NCI-H2196 treated with DMSO at 0.1 percent for 48 hours (cell line): ENCODE results near the gene SARS1.
A peak's percentile ranks its signal among the peaks of the same experiment; 100 is the strongest.
"Not testable (repeated sequence)": the region's sequence is repeated elsewhere in the genome, so short reads cannot be mapped to it uniquely, and the experiment has no call there.

Experiments
- DNase-seq: peaks from one replicate; lab custom pipeline; 2025; ENCODE audit not compliant: unreplicated experiment; lab: John Stamatoyannopoulos, UW

The SARS1 gene, protein sequence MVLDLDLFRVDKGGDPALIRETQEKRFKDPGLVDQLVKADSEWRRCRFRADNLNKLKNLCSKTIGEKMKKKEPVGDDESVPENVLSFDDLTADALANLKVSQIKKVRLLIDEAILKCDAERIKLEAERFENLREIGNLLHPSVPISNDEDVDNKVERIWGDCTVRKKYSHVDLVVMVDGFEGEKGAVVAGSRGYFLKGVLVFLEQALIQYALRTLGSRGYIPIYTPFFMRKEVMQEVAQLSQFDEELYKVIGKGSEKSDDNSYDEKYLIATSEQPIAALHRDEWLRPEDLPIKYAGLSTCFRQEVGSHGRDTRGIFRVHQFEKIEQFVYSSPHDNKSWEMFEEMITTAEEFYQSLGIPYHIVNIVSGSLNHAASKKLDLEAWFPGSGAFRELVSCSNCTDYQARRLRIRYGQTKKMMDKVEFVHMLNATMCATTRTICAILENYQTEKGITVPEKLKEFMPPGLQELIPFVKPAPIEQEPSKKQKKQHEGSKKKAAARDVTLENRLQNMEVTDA

DNA sequence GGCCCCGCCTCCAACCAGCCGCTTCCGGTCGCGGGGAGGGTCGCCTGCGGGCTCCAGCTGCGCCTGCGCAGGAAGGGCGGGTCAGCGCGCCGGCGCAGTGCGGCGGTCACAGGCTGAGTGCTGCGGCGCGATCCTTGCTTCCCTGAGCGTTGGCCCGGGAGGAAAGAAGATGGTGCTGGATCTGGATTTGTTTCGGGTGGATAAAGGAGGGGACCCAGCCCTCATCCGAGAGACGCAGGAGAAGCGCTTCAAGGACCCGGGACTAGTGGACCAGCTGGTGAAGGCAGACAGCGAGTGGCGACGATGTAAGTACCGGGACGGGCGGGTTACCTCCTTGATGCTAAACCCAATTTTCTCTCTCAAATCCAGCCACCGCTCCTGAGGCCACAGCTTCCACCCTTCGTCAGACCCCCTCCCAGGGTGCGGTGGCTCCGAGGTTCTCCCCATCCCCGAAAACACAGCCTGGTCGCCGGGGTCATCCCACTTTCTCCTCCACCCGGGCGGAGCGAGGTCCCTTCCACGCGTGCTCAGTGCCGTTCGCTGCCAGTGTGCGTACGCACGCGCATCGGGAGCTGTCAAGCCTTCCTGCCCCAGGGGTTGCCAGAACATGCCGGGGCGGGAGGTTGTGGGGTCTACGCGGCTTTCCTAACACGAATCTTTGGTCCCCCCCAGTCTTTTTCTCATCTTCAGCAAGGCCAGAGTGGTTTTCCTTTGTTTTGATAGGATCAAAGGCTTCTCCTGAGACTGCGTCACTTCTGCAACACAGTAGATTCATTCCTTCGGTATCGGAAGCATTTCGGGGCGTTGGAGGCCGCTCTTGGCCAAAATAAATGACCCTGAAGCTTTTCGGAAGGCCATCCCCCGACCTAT is at the start of gene SARS1:
Gene SARS1, plus strand, starts transcription at position 95 of the 870 bp plus-strand sequence. Its CDS starts 75 bp downstream, at position 170.
- DNase-seq = peak; percentile 74

DNA sequence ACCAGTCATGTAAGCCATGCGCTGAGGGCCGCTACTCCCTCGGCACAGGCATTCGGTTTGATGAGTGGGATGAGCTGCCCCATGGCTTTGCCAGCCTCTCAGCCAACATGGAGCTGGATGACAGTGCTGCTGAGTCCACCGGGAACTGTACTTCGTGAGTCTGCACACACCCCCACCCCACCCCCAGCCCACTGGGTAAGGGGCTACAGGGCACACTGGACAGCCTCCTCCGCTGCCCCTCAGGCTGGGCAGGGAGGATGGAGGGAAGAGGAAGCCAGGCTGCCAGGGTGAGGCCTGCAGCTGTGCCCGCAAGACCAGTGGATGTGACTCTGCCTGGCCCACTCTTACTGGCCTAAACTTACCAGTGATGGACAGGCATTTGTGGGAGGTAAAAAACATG is 49.2 kb upstream of the SARS1 start:
- DNase-seq = no peak

DNA sequence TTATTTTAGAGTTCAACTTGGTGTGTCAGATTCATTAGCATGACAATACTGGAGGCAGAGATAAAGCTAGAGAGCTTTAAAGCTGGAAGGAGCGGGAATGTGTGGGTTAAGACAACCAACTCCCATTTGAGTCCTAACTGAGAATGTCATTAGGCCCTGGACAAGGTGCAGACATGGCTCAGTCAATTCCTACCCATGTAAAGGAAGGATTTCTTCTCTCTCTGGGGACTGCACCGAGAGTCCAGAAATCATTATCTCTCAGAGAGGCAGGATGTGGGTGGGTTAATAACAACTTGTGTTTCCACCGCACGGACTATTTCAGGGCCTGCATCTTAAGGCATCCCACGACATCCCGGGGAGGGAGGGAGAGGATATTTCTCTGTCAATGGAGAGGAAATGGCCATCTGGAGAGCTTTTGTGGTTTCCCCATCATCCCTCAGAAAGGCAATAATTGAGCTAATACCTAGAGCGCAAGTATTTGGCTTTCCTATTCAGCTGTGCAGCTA is 46.7 kb upstream of the SARS1 start:
- DNase-seq = no peak

DNA sequence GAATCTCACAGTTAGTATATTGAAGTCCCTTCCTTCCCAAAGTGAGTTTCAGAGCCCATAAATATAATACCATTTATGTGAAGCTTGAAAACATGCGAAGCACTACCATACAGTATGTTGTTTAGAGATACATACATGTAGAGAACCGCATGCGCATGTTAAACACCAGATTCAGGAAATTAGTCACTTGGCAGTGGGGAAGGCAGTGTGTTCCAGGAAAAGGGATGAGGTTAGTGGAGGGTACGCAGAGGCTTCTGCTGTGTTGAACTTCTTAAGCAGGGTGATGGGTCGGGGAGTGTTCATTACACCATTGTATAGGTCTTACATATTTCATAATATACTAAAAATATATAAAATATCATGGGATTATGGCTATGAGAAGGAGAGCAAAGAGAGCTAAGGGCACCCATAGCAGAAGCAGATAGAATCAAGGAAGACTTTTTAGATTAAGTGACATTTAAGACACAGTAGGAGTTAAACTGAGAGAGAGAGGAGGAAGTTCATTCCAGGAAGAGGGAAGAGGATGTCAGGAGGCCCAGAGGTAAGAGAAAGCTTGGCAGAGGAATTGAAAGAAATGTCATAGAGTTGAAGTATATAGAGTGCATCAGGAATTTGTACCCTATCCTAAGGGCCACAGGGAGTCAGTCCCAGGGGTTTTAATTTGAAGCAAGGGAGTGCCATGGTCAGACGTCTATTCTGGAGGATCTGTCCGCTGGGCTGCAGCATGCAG is 43.5 kb upstream of the SARS1 start:
- no peak for DNase-seq

DNA sequence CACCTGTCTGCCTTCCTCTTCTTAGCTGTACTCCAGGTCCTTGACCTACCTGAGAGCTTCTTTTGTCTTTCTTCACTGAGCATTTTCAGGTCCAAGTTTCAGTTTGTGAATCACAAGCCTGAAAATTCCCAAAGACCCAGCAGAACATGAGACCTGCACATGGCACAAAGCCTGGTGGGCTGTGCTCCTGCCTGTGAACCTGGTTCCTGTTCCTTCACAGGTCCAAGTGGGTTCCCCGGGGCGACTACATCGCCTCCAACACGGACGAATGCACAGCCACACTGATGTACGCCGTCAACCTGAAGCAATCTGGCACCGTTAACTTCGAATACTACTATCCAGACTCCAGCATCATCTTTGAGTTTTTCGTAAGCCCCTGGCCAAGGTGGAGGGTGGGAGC is 42.1 kb upstream of the SARS1 start:
- DNase-seq = no peak

DNA sequence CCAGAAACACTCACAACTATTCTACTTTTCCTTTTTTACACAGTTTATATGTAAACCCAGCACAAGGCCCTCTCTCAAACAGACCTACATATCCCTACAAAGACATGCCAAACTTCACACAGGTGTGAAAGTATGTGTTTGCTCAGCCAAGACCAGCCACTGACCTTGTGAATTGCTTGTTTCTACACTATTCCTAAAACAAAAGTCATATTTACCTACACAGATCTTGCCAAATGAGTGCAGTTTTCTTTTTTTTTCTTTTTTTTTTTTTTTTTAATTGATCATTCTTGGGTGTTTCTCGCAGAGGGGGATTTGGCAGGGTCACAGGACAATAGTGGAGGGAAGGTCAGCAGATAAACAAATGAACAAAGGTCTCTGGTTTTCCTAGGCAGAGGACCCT is 37.4 kb upstream of the SARS1 start:
- DNase-seq = not testable (repeated sequence)

DNA sequence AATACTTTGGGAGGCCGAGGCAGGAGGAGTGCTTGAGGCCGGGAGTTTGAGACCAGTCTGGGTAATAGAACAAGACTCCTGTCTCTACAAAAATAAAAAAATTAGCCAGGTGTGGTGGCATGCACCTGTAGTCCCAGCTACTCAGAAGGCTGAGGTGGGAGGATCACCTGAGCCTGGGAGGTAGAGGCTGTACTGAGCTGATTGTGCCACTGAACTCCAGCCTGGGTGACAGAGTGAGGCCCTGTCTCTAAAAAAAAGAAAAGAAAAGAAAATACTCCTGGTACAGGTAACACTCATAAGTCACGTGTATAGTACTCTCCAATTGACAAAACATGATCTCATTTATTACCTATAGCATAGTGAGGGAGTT is 33.0 kb upstream of the SARS1 start:
- DNase-seq = not testable (repeated sequence)

DNA sequence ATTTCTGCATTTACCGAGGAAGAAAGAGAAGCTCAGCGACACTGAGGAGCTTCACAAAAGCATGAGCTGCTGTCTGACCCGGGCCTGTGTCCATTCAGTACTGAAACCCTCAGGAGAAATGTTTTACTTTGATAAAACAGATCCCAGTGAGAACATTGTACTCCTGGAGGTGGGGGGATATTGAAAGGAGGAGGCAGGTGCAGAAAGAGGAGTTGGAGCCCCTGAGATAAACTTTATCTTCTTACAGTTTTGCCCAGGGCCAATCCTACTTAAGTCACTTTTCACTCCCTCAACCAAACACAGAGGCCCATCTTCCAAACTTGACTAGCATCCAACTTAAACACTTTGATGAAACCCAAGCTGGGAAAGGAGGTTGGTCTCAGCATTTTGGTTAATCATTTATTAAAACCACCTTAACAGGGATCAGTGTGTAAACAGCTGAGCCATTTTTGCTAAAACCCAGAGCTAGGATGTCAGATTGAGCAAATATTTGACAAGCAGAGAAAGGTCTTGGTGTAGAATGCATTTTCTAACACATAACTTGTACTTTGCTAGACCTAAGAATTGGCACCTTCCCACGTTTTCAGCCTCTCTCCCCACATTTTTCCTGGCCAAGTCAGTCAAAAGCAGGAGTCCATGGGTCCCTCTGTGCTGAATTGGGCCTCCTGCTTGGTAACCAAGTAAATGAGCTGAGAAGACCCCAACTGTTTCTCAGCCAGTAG is 32.5 kb upstream of the SARS1 start:
- peak; percentile 31 for DNase-seq

DNA sequence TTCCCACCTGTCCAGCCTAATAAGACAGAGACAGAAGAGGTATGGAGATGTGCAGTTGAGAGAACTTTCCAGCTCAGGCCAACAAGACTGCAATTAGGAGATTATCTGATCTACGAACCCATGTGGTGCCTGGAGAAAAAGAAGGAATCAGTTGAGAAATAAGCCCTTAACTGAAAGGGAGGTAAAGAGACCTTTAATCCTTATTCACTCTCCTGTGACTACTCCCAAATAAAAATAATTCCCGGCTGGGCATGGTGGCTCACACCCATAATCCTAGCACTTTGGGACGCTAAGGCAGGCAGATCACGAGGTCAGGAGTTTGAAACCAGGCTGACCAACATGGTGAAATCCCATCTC is 31.9 kb upstream of the SARS1 start:
- no peak for DNase-seq

DNA sequence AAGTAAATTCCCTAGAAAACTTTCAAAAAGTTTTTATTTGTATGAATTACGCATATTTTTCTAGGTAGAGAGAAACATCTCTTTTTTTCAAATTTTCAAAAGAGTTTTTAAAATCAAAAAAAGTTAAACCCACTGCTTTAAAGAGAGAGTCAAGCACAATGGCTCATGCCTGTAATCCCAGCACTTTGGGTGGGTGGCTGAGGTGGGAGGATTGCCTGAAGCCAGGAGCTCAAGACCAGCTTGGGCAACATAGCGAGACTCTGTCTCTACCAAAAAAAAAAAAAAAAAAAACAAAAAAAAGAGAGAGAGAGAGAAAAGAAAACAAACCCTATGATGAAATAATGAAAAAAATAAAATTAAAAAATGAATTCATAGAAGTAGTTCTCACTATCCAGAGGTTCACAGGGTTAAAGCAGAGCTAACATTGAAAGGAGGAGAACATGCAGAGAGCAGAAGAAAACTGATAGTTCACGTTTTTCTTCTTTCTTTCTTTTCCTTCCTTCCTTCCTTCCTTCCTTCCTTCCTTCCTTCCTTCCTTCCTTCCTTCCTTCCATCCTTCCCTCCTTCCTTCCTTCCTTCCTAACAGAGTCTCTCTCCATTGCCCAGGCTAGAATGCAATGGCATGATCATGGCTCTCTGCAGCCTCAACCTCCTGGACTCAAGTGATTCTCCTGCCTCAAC is 30.5 kb upstream of the SARS1 start:
- DNase-seq = no peak

DNA sequence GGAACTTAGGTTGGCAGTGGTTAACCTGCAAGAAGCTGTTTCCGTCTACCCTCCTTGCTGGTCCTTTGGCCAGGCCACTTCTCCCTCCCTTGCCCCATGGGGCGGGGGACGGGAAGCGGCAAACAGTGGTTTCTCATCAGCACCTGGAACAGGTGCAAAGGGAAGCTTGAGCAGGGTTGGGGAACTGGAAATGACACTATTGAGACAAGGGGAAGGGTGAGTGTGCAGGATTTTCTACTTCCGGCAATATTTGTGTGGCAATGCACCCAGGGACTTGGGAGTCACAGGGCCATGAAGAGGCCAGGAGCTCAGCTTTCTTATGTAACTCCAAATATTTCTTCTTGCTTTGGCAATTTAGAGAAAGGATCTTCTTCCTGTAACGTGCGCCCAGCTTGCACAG is 29.0 kb upstream of the SARS1 start:
- DNase-seq = no peak

DNA sequence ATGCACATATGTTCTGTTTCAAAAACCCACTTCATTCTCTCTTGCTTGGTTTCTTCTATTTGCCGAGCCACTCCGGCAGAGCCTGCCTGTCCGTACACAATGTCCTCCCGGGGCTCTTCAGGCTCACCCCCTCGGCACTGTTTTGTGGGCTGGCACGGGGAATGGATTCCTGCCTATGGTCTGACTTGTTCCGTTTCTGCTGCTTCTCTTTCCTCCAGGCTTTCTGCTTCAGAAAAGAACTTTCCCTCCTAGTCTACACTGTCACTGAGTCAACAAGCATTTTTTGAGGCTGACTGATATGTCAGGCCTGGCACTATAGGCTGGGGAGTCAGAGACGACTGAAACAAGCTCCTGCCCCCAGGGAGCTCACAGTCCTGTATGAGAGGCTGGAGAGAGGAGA is 28.4 kb upstream of the SARS1 start:
- no peak for DNase-seq

DNA sequence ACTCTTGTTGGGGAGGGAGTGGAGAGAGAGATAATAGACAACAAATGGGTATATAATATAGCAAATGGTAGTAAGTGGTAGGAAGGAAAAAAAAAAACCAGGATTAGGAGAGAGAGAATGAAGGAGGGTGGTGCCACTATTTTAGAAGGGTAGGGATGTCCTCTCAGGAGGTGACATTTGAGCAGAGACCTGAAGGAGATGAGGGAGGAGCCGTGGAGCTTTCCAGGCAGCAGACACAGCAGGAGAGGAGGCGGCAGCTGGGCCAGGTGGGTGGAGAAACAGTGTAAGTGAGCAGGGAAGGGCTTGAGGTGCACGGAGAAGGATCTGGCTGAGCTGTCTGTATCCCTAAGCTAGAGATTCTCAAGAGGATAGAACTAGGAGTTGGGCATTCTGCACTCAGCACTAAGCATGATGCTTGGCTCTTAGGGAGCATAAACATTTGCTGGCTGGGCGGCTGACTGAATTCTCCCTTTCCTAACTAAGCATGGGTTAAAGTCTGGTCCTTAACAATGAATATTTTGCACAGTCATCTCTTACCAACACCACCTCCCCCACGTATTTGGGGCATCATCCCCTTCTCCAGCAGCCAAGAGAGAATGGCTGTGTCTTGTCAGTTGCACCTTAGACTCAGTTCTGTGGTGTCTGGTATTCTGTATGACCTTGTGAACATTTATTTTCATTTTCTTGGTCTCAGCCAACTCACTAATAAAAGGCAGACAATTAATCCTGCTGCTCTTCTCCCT is 27.6 kb upstream of the SARS1 start:
- DNase-seq = peak; percentile 14

DNA sequence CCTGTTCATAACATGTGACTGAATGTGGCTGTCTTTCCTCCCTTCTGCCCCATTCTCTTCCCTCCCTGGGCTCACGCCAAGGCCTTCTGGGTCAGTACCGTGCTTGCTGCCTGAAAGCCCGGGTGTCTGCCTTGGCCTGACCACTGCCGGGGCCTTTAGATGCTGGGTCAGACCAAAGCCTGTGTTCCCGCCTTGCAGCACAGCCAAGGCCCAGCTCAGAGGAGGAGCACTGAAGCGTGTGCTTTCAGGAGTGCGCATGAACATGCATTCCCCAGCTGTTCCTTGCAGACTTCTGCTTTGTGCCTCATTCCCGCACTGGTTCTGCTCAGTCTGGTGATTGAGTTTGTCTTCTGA is 27.0 kb upstream of the SARS1 start:
- DNase-seq = no peak

DNA sequence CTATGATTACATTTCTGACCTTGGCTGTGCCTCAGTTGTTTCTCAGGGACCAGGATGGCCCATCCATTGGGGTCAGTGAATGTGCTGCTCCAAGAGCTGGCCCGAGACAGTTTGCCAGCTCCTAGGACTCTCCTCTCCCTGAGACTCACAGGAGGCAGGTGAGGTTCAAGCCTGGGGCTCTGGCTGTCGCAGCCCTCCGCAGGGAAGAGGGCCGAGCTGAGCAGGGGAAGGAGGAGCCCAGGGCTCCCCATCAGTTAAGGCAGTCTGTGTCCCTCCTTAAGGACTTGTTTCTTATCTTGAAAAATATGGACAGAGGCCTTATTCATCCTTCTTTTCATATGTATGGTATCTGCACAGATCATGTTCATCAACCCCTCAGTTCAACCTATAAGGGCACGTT is 26.6 kb upstream of the SARS1 start:
- no peak for DNase-seq

DNA sequence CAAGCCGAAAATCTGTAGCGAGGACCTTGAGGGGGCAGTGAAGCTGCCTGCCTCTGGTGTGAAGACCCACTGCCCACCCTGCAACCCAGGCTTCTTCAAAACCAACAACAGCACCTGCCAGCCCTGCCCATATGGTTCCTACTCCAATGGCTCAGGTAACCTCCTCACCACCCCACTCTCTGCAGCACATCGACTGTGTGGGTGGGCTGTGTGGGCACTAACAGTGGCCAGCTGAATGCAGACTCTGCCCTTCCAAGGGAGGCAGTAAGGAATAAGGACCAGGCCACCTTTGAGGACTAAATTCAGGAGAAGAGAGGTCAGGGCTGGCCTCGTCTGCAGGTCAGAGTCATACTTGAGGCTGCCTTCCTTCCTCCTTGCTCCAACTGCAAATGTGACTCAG is 25.5 kb upstream of the SARS1 start:
- no peak for DNase-seq

DNA sequence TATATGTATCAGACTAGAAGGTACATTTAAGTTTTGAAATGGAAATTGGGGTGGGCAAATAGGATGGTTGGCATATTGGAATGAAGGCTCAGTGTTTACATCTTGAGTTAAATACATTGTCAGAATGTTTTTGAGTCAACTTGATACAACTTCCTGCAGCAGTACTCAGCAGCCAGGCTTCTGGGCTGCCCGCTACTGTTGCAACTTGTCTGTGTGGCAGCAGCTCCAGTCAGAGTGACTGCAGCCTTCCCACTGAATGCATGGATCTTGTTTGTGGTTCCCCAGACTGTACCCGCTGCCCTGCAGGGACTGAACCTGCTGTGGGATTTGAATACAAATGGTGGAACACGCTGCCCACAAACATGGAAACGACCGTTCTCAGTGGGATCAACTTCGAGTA is 24.9 kb upstream of the SARS1 start:
- no peak for DNase-seq

DNA sequence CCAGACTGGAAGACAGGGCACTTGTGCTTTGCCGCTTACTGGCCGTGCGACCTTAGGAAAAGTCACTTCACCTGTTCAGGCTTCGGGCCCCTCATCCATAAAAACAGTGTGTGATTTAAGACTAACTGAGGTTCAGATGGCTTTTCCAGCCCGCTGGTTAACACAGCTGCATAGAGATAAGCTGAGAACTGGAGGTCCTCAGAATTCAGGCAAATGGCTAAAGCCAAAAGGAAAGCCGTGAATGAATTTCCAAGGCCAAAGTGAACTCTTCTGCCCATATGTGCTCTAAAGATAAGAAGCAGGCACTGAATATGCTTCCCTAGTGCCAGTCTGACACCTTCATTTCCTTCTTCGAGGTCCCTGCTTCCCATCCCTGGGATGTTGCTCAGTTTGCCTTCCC is 23.5 kb upstream of the SARS1 start:
- no peak for DNase-seq

DNA sequence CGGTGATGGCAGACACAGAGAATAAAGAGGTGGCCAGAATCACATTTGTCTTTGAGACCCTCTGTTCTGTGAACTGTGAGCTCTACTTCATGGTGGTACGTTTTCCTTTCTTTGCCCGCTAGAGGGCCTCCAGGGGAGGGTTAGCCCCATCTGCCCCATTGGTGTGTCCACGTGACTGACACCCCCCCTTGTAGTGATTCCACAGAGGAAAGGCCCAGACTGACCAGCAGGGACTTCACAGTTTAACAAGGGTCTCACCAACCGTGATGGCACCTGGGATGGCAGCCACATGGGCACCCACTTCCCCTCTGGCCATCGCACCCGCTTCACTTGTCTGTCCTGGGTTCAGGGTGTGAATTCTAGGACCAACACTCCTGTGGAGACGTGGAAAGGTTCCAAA is 22.3 kb upstream of the SARS1 start:
- DNase-seq = no peak
